WTC11 (cell line): ENCODE data around the gene PDCD1.

Experiments used
- ATF3 ChIP-seq: sonication (generic); formaldehyde crosslinking; conservative IDR thresholded peaks from 2 replicates; pipeline ENCODE4 v1.8.1; 2022; ENCODE audit warnings: mild to moderate bottlenecking, missing genetic modification reagents
- CREM ChIP-seq: sonication (generic); formaldehyde crosslinking; IDR thresholded peaks from 2 replicates; pipeline ENCODE4 v1.8.1; 2022; ENCODE audit warnings: mild to moderate bottlenecking, missing genetic modification reagents, moderate library complexity
- CTCF ChIP-seq: fragments of 200-600 bp; IDR thresholded peaks from 2 replicates; pipeline ENCODE4 v1.8.0; 2022; ENCODE audit warnings: antibody characterized with exemption
- HMGXB4 ChIP-seq: sonication (generic); formaldehyde crosslinking; IDR thresholded peaks from 2 replicates; pipeline ENCODE4 v1.8.1; 2023; ENCODE audit warnings: mild to moderate bottlenecking, moderate library complexity, missing genetic modification reagents
- MAX ChIP-seq: sonication (generic); formaldehyde crosslinking; IDR thresholded peaks from 2 replicates; pipeline ENCODE4 v1.8.0; 2022; ENCODE audit warnings: mild to moderate bottlenecking, missing genetic modification reagents
- MLX ChIP-seq: sonication (generic); formaldehyde crosslinking; IDR thresholded peaks from 2 replicates; pipeline ENCODE4 v1.8.1; 2023; ENCODE audit warnings: mild to moderate bottlenecking, missing genetic modification reagents, moderate library complexity
- TF ChIP-seq, protein P1 (sequence below): sonication (generic); formaldehyde crosslinking; IDR thresholded peaks from 2 replicates; pipeline ENCODE4 v1.8.0; 2022; ENCODE audit warnings: mild to moderate bottlenecking, missing genetic modification reagents

DNA sequence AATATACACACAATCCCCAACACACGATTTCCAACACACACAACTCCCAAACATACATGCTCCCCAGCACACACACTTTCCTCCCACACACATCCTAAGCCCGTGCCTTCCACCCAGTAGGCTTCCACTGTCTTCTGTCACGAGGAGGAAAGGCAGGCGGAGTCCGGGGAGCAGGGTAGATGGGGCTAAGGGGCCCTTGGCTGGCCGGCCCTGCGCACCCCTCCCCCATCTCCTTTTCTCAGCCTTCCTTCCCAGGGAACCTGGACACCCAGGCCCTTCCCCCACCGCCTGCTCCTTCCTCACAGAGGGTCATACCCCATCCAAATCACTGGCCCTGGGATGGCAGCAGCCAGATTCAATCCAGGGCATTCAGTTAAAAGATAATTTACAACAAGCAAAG, 3.4 kb upstream of the PDCD1 start:
- TF ChIP-seq, protein P1, sequence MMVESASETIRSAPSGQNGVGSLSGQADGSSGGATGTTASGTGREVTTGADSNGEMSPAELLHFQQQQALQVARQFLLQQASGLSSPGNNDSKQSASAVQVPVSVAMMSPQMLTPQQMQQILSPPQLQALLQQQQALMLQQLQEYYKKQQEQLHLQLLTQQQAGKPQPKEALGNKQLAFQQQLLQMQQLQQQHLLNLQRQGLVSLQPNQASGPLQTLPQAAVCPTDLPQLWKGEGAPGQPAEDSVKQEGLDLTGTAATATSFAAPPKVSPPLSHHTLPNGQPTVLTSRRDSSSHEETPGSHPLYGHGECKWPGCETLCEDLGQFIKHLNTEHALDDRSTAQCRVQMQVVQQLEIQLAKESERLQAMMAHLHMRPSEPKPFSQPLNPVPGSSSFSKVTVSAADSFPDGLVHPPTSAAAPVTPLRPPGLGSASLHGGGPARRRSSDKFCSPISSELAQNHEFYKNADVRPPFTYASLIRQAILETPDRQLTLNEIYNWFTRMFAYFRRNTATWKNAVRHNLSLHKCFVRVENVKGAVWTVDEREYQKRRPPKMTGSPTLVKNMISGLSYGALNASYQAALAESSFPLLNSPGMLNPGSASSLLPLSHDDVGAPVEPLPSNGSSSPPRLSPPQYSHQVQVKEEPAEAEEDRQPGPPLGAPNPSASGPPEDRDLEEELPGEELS = no peak
- TF ChIP-seq MAX (CRISPR knock-in tag) (no peak), CREM (CRISPR knock-in tag) (no peak), CTCF (no peak), HMGXB4 (CRISPR knock-in tag) (no peak), ATF3 (no peak), MLX (CRISPR knock-in tag) (no peak)
